Measurements from ENCODE around the gene KCNK17. TPM values are rescaled to one million over a fixed set of nuclear protein-coding genes. Genes with fewer than 3 reads are reported as not detected.

The KCNK17 gene
- total RNA-seq, 1 donor from 2014 or later = not detected

DNA sequence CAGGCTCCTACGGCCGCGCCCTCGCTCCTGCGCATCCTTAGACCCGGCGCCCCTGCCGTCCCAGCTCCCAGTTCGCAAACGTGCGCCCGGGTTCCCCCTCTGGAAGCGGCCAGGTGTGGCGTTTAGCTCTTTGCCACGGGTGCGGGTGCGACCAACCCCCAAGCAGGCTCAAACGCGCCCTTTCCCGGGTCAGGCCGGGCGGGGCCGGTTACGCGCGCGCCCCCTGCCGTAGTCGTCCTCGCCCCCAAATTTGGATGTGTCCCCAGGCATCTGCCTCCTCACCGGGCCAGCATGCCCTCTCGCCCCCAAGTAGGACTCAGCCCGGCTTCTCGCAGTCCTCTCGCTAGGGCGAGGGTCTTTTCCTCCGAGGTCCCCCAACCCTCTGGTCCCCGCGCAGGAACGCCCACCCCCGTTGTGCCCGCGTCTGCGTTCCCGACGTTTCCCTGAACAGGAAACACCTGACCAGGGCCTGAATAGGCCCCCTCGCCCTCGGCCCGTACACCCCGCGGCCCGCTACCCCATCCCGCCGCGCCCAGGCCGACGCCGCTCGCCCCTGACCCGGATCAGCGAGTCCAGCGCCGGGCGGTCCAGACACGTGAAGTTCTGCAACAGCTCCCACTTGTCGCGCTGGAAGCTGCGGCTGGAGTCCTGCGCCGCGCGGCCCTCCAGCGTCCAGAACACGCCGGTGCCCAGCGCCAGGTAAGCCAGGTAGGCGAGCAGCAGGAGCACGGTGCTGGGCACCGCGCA is 520 bp downstream of the KCNK17 start:
- Histone ChIP-seq H3K79me2 (ENCODE audit: insufficient read depth, low read length) (no peaks in the 10 kb centered on the region), H4K20me1 (ENCODE audit: insufficient read depth, low read length) (no peaks in the 10 kb centered on the region), H3K27me3 (ENCODE audit: insufficient read depth, low read length) (peaks cover 25% of the 10 kb centered on the region), H3K4me1 (ENCODE audit: insufficient read depth, low read length) (no peaks in the 10 kb centered on the region), H3K27ac (ENCODE audit: low read depth, low read length) (no peak overlapping the region), H3K4me2 (ENCODE audit: low read length) (no peak overlapping the region), H3K4me3 (ENCODE audit: insufficient read depth, low read depth, low read length) (no peak overlapping the region), H3K9ac (ENCODE audit: low read length) (no peak overlapping the region), H3K36me3 (ENCODE audit: insufficient read depth, low read length) (no peaks in the 10 kb centered on the region), H2AFZ (ENCODE audit: low read depth, low read length) (no peak overlapping the region), H3K9me3 (ENCODE audit: insufficient read depth, low read depth, low read length) (no peaks in the 10 kb centered on the region)
- DNase-seq (ENCODE audit: low read depth) (no peak), FAIRE-seq (no peak)
- H3K36me3 Mint-ChIP-seq (ENCODE audit: low read depth, unreplicated experiment) = peaks cover 2% of the 10 kb centered on the region
- TF ChIP-seq EZH2 (IDR thresholded peaks at IDR 0.05; ENCODE audit: insufficient read depth, low read length) = peak; percentile 64
- TF ChIP-seq, protein P1, sequence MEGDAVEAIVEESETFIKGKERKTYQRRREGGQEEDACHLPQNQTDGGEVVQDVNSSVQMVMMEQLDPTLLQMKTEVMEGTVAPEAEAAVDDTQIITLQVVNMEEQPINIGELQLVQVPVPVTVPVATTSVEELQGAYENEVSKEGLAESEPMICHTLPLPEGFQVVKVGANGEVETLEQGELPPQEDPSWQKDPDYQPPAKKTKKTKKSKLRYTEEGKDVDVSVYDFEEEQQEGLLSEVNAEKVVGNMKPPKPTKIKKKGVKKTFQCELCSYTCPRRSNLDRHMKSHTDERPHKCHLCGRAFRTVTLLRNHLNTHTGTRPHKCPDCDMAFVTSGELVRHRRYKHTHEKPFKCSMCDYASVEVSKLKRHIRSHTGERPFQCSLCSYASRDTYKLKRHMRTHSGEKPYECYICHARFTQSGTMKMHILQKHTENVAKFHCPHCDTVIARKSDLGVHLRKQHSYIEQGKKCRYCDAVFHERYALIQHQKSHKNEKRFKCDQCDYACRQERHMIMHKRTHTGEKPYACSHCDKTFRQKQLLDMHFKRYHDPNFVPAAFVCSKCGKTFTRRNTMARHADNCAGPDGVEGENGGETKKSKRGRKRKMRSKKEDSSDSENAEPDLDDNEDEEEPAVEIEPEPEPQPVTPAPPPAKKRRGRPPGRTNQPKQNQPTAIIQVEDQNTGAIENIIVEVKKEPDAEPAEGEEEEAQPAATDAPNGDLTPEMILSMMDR (IDR thresholded peaks at IDR 0.05; ENCODE audit: insufficient read depth, low read depth, low read length) = no peak
- H3K27ac Mint-ChIP-seq (ENCODE audit: unreplicated experiment) = no peak overlapping the region
- H3K4me1 Mint-ChIP-seq (ENCODE audit: low read depth, unreplicated experiment) = no peaks in the 10 kb centered on the region
- H3K4me3 Mint-ChIP-seq (ENCODE audit: unreplicated experiment) = no peak overlapping the region
- H3K27me3 Mint-ChIP-seq (ENCODE audit: low read depth, unreplicated experiment) = peaks cover 87% of the 10 kb centered on the region
- H3K9me3 Mint-ChIP-seq (ENCODE audit: unreplicated experiment) = no peaks in the 10 kb centered on the region

DNA sequence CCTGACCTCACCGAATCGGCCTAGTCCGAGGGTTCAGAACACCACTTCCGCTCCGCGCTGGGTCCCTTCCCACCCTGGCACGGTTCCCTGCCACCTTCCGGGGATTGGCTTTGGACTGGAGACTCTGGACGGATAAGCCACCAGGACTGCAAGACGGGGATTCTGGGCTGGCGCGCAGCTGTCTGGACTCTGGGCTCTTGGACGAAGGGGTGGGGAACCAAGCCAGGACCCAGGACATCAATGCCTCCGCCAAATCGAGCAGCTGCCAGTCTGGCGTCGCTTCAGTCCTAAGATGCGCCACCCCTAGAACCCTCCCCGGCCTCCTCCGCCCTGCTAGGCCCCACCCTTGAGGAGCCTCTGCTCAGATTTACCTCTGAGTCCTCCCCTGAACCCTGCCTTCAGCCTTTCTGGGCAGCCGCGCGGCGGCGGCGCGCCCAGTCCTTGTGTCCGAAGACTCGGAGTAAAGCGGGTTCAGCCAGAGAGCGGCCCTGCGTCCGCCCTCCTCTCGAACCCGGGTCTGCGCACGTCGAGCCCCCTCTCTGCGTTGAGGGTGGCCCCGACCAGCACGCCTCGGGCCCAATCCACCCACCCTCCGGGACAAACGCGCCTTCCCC is 1.2 kb downstream of the KCNK17 start:
- H3K4me3 Mint-ChIP-seq (ENCODE audit: unreplicated experiment) = no peak overlapping the region
- H3K4me3 ChIP-seq (ENCODE audit: insufficient read depth, low read depth, low read length) = no peak overlapping the region

More for the DNA sequence above, 1.2 kb downstream of the KCNK17 start:
- no peak overlapping the region for H3K27ac ChIP-seq (ENCODE audit: low read depth, low read length)
- H3K79me2 ChIP-seq (ENCODE audit: insufficient read depth, low read length) = no peaks in the 10 kb centered on the region
- no peaks in the 10 kb centered on the region for H3K9me3 ChIP-seq (ENCODE audit: insufficient read depth, low read depth, low read length)
- no peak for FAIRE-seq
- H2AFZ ChIP-seq (ENCODE audit: low read depth, low read length) = no peak overlapping the region
- H3K9me3 Mint-ChIP-seq (ENCODE audit: unreplicated experiment) = no peaks in the 10 kb centered on the region
- H3K27me3 Mint-ChIP-seq (ENCODE audit: low read depth, unreplicated experiment) = peaks cover 87% of the 10 kb centered on the region
- H3K4me1 Mint-ChIP-seq (ENCODE audit: low read depth, unreplicated experiment) = no peaks in the 10 kb centered on the region
- H3K36me3 ChIP-seq (ENCODE audit: insufficient read depth, low read length) = no peaks in the 10 kb centered on the region
- TF ChIP-seq, protein P1 (IDR thresholded peaks at IDR 0.05; ENCODE audit: insufficient read depth, low read depth, low read length) = no peak
- TF ChIP-seq EZH2 (IDR thresholded peaks at IDR 0.05; ENCODE audit: insufficient read depth, low read length) = peak; percentile 30
- DNase-seq (ENCODE audit: low read depth) = no peak
- no peaks in the 10 kb centered on the region for H4K20me1 ChIP-seq (ENCODE audit: insufficient read depth, low read length)
- no peak overlapping the region for H3K9ac ChIP-seq (ENCODE audit: low read length)
- peaks cover 25% of the 10 kb centered on the region for H3K27me3 ChIP-seq (ENCODE audit: insufficient read depth, low read length)
- H3K36me3 Mint-ChIP-seq (ENCODE audit: low read depth, unreplicated experiment) = peaks cover 2% of the 10 kb centered on the region
- H3K27ac Mint-ChIP-seq (ENCODE audit: unreplicated experiment) = no peak overlapping the region
- no peaks in the 10 kb centered on the region for H3K4me1 ChIP-seq (ENCODE audit: insufficient read depth, low read length)
- H3K4me2 ChIP-seq (ENCODE audit: low read length) = no peak overlapping the region

Data from astrocyte (in vitro differentiated cells and primary cell).